ENCODE data around the gene AP1S1. TPM values are rescaled to one million over a fixed set of nuclear protein-coding genes. Genes with fewer than 3 reads are reported as not detected.

AP1S1 gene
- total and polyA plus RNA-seq, 2 of the 13 experiments (the other 11 are each of a cell fraction or from before 2014, with no cell fraction given): 57.5 to 68.1 TPM

DNA sequence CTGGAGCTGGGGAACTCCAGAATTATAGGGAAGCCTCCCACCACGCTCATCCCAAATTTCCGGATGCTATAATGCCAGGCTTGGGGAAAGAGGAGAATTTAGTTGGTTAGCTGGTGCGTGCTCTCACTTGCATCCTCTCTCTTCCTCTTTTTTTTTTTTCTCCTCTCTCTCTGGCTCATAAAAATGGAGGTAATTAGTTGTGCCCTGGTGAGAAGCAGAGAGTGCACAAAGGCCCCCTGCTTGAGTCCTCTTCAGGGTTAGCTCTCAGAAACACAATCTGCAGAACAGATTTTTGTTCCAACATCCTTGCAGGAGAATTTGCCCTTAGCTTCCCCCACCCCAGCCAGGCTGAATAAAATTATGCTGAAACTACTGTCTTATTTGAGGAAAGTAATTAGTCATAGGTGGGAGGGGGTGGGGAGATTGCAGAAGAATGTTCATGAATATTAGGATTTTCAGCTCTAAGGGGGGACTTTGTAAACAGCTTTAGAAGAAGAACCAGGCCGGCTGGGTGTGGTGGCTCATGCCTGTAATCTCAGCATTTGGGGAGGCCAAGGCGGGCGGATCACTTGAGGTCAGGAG lies 19.8 kb upstream of the AP1S1 start:
- Histone ChIP-seq H4K20me1 (ENCODE audit: insufficient read depth, low read length) (peaks cover 64% of the 10 kb centered on the region; the same call in 1 of the 2 replicates), H3K36me3 (replicated peaks in 1 of 2; ENCODE audit: control insufficient read depth in 1 of 2, insufficient read depth in 2 of 2, low read length in 2 of 2) (peaks cover 20 to 65% of the 10 kb centered on the region in 2 experiments), H2AFZ (ENCODE audit: low read length) (no peak overlapping the region), H3K79me2 (ENCODE audit: insufficient read depth, low read length) (no peaks in the 10 kb centered on the region), H3K4me3 (replicated peaks in 1 of 3; ENCODE audit: insufficient read depth in 1 of 3, low read depth in 2 of 3, low read length in 3 of 3) (no peak overlapping the region), H3K9me3 (ENCODE audit: low read length) (no peaks in the 10 kb centered on the region), H3K4me1 (ENCODE audit: insufficient read depth, low read length) (peaks cover 43% of the 10 kb centered on the region), H3K27me3 (ENCODE audit: control insufficient read depth in 1 of 2, insufficient read depth in 2 of 2, low read length in 2 of 2) (no peaks in the 10 kb centered on the region), H3K4me2 (ENCODE audit: low read depth, low read length) (no peak overlapping the region), H3K27ac (ENCODE audit: extremely low read length, insufficient read depth, low read length) (no peak overlapping the region), H3K9ac (ENCODE audit: insufficient read depth, low read depth, low read length) (no peak overlapping the region)
- POLR2A ChIA-PET: no interaction called here
- no TSS peak for BruUV-seq (replicated peaks)
- CTCF ChIA-PET (ENCODE audit: low intra/inter-chr PET ratio, low total read pairs): no interaction called here
- in situ Hi-C loops (cut with HindIII; ENCODE audit: extremely low pct_ligation_motif_present, low pct_unique_long_range_greater_than_20kb): no loop called here
- intact Hi-C loops (cut with micrococcal nuclease; ENCODE audit: unreplicated experiment): no loop called here
- WGBS (ENCODE audit: low lambda C conversion rate): 95% methylated on average over 6 of the region's 6 CpGs
- ATAC-seq (no peak), FAIRE-seq (no peak), DNase-seq (ENCODE audit: low spot score) (no peak)
- no peak for TF ChIP-seq SNAPC5 (CRISPR knock-in tag; IDR thresholded peaks at IDR 0.05; ENCODE audit: borderline replicate concordance)
- TF ChIP-seq GABPA (IDR thresholded peaks at IDR 0.05; ENCODE audit: low read depth, low read length): no peak
- no peak for TF ChIP-seq GABPA (CRISPR knock-in tag; IDR thresholded peaks at IDR 0.05; ENCODE audit: low read depth)
- no peak for TF ChIP-seq KLF6 (CRISPR knock-in tag; IDR thresholded peaks at IDR 0.05)
- no peak for TF ChIP-seq SNAPC4 (CRISPR knock-in tag; IDR thresholded peaks at IDR 0.05)
- TF ChIP-seq ZNF263 (CRISPR knock-in tag; IDR thresholded peaks at IDR 0.05): no peak
- no peak for TF ChIP-seq ZNF777 (CRISPR knock-in tag; IDR thresholded peaks at IDR 0.05)
- no peak for TF ChIP-seq SYNCRIP (IDR thresholded peaks at IDR 0.05; ENCODE audit: insufficient read depth, low read depth, low read length)
- no peak for TF ChIP-seq MAFG (CRISPR knock-in tag; IDR thresholded peaks at IDR 0.05)
- no peak for TF ChIP-seq SP140L (CRISPR knock-in tag; IDR thresholded peaks at IDR 0.05; ENCODE audit: borderline replicate concordance)
- TF ChIP-seq CREBL2 (CRISPR knock-in tag; IDR thresholded peaks at IDR 0.05; ENCODE audit: borderline replicate concordance): no peak
- TF ChIP-seq GFI1 (CRISPR knock-in tag; IDR thresholded peaks at IDR 0.05; ENCODE audit: borderline replicate concordance): no peak
- no peak for TF ChIP-seq NRL (CRISPR knock-in tag; IDR thresholded peaks at IDR 0.05; ENCODE audit: borderline replicate concordance)
- TF ChIP-seq POLR2A (IDR thresholded peaks at IDR 0.05; ENCODE audit: insufficient read depth in 1 of 2, low read depth in 2 of 2, low read length in 2 of 2): 0 out of 4 replicates have a peak, but pooled peaks of 1 of the 2 experiments have one; percentile 0
- TF ChIP-seq POLR2AphosphoS5 (IDR thresholded peaks at IDR 0.05; ENCODE audit: low read depth, low read length): peak; percentile 39; the same call in 1 of the 2 replicates
- no peak for TF ChIP-seq NR2F6 (IDR thresholded peaks at IDR 0.05)
- no peak for TF ChIP-seq NR2F6 (CRISPR knock-in tag; IDR thresholded peaks at IDR 0.05)
- no peak for TF ChIP-seq ZBTB20 (CRISPR knock-in tag; IDR thresholded peaks at IDR 0.05; ENCODE audit: borderline replicate concordance, low read depth)
- no peak for TF ChIP-seq ASH2L (IDR thresholded peaks at IDR 0.05; ENCODE audit: insufficient read length, low read depth, low read length)
- no peak for TF ChIP-seq SP5 (CRISPR knock-in tag; IDR thresholded peaks at IDR 0.05; ENCODE audit: borderline replicate concordance, low read depth)
- TF ChIP-seq GTF2F1 (IDR thresholded peaks at IDR 0.05; ENCODE audit: low read length): no peak
- no peak for TF ChIP-seq ZNF598 (CRISPR knock-in tag; IDR thresholded peaks at IDR 0.05; ENCODE audit: borderline replicate concordance)
- TF ChIP-seq U2AF1 (optimal IDR thresholded peaks at IDR 0.05; ENCODE audit: low read depth, low read length): no peak
- TF ChIP-seq NFYC (CRISPR knock-in tag; IDR thresholded peaks at IDR 0.05): no peak

Measured in HepG2 (cell line).